ENCODE measurements around the gene PEAK3. TPM values are rescaled to one million over a fixed set of nuclear protein-coding genes. Genes with fewer than 3 reads are reported as not detected.

The PEAK3 gene
- total and polyA plus RNA-seq, 4 donors, result 0.31 to 7.4 (median 3.8) TPM

GRCh38 chr19:2290441-2291184 lies 8.6 kb upstream of the PEAK3 start:
- TF ChIP-seq CTCF (IDR thresholded peaks at IDR 0.05; ENCODE audit: control extremely low read depth, extremely low read depth), result no peak
- peaks cover 0 to 26% (median 9%) of the 10 kb centered on the region in 5 donors for H3K4me1 ChIP-seq (ENCODE audit: control insufficient read depth in 5 of 5, insufficient read depth in 5 of 5, low read length in 5 of 5)
- H3K27ac ChIP-seq (ENCODE audit: low read depth in 1 of 2, low read length in 1 of 2), result peak overlapping the region in 1 of 2 donors; percentile 84
- peak overlapping the region; percentile 34 for H3K4me3 ChIP-seq
- H3K27me3 ChIP-seq (ENCODE audit: control insufficient read depth in 3 of 3, insufficient read depth in 3 of 3, low read length in 2 of 3), result peaks cover 11 to 65% (median 45%) of the 10 kb centered on the region in 3 donors
- H3K9me3 ChIP-seq (ENCODE audit: control insufficient read depth in 4 of 4, insufficient read depth in 3 of 4, low read length in 3 of 4), result peaks cover 0 to 2% (median 0%) of the 10 kb centered on the region in 4 donors
- ATAC-seq (ENCODE audit: insufficient read depth, low FRiP score) (no peak), DNase-seq (peak in 1 of 3 donors; percentile 10)
- H3K9ac ChIP-seq (ENCODE audit: insufficient read depth in 1 of 2, low read length in 2 of 2), result no peak overlapping the region
- peaks cover 0 to 1% (median 0%) of the 10 kb centered on the region in 4 donors for H3K36me3 ChIP-seq (ENCODE audit: control insufficient read depth in 4 of 4, insufficient read depth in 4 of 4, low read length in 4 of 4)
- 2 to 3% methylated on average over 79 to 82 of the region's 82 CpGs for WGBS, 2 donors

DNA sequence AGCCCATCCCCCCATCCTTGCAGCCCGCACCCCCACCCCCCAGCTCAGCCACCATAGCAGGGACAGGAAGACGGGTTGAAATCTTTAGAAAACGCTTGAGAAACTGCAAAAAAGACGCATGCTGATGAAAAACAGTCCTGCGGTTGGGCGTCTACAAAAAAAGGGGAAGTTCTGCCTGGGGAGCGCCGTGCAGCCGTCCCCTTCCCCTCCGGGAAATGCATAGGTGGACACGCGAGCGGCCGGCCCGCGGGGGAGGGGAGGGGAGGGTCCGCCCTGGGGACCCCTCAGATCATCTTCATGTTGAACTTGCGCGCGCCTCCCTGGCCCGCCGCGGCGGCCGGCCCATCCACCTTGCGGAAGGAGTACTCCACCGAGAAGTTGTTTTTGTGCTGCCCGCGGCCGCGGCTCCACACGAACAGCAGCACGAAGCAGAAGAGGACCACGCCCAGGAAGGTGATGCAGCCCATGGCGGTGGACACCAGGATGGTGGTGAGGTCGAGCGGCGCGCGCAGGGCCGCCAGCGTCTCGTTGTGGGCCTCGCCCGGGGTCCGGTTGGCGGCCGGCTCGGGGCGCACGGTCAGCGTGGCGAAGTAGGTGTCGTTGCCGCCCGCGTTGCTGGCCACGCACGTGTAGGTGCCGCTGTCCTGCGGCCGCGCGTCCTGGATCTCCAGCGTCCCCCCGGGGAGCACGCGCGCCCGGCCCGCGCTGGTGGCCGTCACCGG lies 7.9 kb upstream of the PEAK3 start:
- Histone ChIP-seq H3K9ac (ENCODE audit: insufficient read depth in 1 of 2, low read length in 2 of 2) (no peak overlapping the region), H3K27me3 (ENCODE audit: control insufficient read depth in 3 of 3, insufficient read depth in 3 of 3, low read length in 2 of 3) (peaks cover 11 to 59% (median 37%) of the 10 kb centered on the region in 3 donors), H3K4me3 (peak overlapping the region; percentile 34), H3K4me1 (ENCODE audit: control insufficient read depth in 5 of 5, insufficient read depth in 5 of 5, low read length in 5 of 5) (peaks cover 0 to 25% (median 9%) of the 10 kb centered on the region in 5 donors), H3K27ac (ENCODE audit: low read depth in 1 of 2, low read length in 1 of 2) (peak overlapping the region in 1 of 2 donors; percentile 84), H3K36me3 (ENCODE audit: control insufficient read depth in 4 of 4, insufficient read depth in 4 of 4, low read length in 4 of 4) (peaks cover 0 to 1% (median 0%) of the 10 kb centered on the region in 4 donors), H3K9me3 (ENCODE audit: control insufficient read depth in 4 of 4, insufficient read depth in 3 of 4, low read length in 3 of 4) (peaks cover 0 to 2% (median 0%) of the 10 kb centered on the region in 4 donors)
- DNase-seq (peak in 1 of 3 donors; percentile 16), ATAC-seq (ENCODE audit: insufficient read depth, low FRiP score) (peak; percentile 39)
- WGBS, 2 donors, result 0 to 1% methylated on average over 65 to 74 of the region's 74 CpGs
- no peak for TF ChIP-seq CTCF (IDR thresholded peaks at IDR 0.05; ENCODE audit: control extremely low read depth, extremely low read depth)

DNA sequence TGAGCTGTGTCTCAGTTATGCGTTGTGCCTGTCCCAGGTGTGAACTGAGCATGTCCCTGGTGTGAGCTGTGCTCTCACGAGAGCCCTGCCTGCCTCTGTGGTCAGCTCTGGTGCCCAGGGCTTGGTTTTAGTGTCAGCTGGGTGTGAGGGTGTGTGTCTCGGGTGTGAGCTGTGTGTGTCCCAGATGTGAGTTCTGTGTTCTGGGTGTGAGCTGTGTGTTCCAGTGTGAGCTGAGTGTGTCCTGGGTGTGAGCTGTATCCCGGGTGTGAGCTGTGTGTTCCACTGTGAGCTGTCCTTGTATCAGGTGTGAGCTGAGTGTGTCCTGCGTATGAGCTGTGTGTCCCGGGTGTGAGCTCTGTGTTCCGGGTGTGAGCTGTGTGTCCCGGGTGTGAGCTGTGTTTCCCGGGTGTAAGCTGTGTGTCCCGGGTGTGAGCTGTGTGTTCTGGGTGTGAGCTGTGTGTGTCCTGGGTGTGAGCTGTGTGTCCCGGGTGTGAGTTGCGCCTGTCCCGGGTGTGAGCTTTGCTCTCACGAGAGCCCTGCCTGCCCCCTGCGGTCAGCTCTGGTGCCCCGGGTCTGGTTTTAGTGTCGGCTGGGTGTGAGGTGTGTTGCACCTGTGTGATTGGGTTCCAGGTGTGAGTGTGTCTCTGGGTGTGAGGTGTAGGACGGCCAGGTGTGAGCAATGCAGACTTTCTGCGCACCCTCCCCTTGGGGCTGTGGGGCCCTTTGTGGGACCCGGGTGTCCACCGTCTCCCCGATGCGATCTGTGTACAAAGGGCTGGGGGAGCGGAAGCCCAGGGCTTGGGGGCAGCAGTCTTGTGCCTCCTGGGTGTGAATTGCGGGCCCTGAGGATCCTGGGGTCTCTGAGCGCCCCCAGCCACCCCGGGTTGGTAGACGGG lies 7.1 kb upstream of the PEAK3 start:
- Histone ChIP-seq H3K9me3 (ENCODE audit: control insufficient read depth in 4 of 4, insufficient read depth in 3 of 4, low read length in 3 of 4) (peaks cover 0 to 2% (median 0%) of the 10 kb centered on the region in 4 donors), H3K4me3 (no peak overlapping the region), H3K4me1 (ENCODE audit: control insufficient read depth in 5 of 5, insufficient read depth in 5 of 5, low read length in 5 of 5) (peaks cover 0 to 22% (median 9%) of the 10 kb centered on the region in 5 donors), H3K27ac (ENCODE audit: low read depth in 1 of 2, low read length in 1 of 2) (peak overlapping the region in 1 of 2 donors; percentile 70), H3K27me3 (ENCODE audit: control insufficient read depth in 3 of 3, insufficient read depth in 3 of 3, low read length in 2 of 3) (peaks cover 11 to 55% (median 31%) of the 10 kb centered on the region in 3 donors), H3K9ac (ENCODE audit: insufficient read depth in 1 of 2, low read length in 2 of 2) (no peak overlapping the region), H3K36me3 (ENCODE audit: control insufficient read depth in 4 of 4, insufficient read depth in 4 of 4, low read length in 4 of 4) (peaks cover 0 to 1% (median 0%) of the 10 kb centered on the region in 4 donors)
- WGBS, 2 donors, result 34 to 47% methylated on average over 27 to 28 of the region's 28 CpGs
- no peak for TF ChIP-seq CTCF (IDR thresholded peaks at IDR 0.05; ENCODE audit: control extremely low read depth, extremely low read depth)
- ATAC-seq (ENCODE audit: insufficient read depth, low FRiP score), result no peak
- no peak for DNase-seq
